ENCODE measurements around the gene CLDND1. TPM values are rescaled to one million over a fixed set of nuclear protein-coding genes. Genes with fewer than 3 reads are reported as not detected.
A peak's percentile ranks its signal among the peaks of the same experiment; 100 is the strongest.

Gene CLDND1
- total and polyA plus RNA-seq, 10 of the 15 experiments (the other 5 are each of a cell fraction or from before 2014, with no cell fraction given), result 97.8 to 225 (median 152) TPM

DNA sequence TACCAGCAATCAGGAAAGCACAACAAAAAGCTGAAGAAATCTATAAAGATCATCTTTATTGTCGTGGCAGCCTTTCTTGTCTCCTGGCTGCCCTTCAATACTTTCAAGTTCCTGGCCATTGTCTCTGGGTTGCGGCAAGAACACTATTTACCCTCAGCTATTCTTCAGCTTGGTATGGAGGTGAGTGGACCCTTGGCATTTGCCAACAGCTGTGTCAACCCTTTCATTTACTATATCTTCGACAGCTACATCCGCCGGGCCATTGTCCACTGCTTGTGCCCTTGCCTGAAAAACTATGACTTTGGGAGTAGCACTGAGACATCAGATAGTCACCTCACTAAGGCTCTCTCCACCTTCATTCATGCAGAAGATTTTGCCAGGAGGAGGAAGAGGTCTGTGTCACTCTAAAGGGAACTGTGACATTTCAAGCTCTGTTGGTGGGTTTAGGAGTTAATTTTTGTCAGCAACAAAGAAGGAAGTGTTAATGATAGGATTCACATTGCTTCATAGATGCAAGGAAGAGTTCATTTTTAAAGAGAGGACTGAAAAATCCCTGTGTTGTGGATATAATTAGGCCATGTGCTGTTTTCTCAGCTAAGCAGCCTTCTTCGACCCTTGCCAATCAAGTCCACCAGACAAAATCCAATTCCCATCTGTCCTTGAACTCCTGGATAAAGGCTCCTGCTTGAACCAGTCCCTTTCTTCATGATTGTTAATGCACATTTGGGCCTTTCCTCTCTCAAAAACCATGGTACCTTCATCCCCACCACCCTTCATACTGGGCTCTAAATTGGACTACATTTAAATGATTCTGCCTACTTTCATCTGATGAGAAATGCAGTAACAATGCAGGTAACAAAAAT lies 10.2 kb upstream of the CLDND1 start (continued):
- TF ChIP-seq NFIC (IDR thresholded peaks at IDR 0.05; ENCODE audit: low read depth, low read length) (peak; percentile 33; the same call in 1 of the 2 replicates), YY1 (IDR thresholded peaks at IDR 0.05; ENCODE audit: low read depth, low read length) (0 out of 2 replicates have a peak, but pooled peaks have one; percentile 15), LARP7 (IDR thresholded peaks at IDR 0.05) (0 out of 2 replicates have a peak, but pooled peaks have one; percentile 40), CBX5 (IDR thresholded peaks at IDR 0.05; ENCODE audit: low read depth) (0 out of 2 replicates have a peak, but pooled peaks have one; percentile 20), CREB1 (IDR thresholded peaks at IDR 0.05; ENCODE audit: low read depth) (peak; percentile 34; the same call in 1 of the 2 replicates), PML (IDR thresholded peaks at IDR 0.05; ENCODE audit: low read length) (peak; percentile 70)
- TF ChIP-seq, protein P1, sequence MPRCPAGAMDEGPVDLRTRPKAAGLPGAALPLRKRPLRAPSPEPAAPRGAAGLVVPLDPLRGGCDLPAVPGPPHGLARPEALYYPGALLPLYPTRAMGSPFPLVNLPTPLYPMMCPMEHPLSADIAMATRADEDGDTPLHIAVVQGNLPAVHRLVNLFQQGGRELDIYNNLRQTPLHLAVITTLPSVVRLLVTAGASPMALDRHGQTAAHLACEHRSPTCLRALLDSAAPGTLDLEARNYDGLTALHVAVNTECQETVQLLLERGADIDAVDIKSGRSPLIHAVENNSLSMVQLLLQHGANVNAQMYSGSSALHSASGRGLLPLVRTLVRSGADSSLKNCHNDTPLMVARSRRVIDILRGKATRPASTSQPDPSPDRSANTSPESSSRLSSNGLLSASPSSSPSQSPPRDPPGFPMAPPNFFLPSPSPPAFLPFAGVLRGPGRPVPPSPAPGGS (IDR thresholded peaks at IDR 0.05; ENCODE audit: borderline replicate concordance, insufficient read depth, low read depth, low read length, poor library complexity, severe bottlenecking), result peak; percentile 2
- TF ChIP-seq, protein P2, sequence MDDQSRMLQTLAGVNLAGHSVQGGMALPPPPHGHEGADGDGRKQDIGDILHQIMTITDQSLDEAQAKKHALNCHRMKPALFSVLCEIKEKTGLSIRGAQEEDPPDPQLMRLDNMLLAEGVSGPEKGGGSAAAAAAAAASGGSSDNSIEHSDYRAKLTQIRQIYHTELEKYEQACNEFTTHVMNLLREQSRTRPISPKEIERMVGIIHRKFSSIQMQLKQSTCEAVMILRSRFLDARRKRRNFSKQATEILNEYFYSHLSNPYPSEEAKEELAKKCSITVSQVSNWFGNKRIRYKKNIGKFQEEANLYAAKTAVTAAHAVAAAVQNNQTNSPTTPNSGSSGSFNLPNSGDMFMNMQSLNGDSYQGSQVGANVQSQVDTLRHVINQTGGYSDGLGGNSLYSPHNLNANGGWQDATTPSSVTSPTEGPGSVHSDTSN (IDR thresholded peaks at IDR 0.05; ENCODE audit: insufficient replicate concordance, low read depth, low read length), result no peak
- TF ChIP-seq, protein P3, sequence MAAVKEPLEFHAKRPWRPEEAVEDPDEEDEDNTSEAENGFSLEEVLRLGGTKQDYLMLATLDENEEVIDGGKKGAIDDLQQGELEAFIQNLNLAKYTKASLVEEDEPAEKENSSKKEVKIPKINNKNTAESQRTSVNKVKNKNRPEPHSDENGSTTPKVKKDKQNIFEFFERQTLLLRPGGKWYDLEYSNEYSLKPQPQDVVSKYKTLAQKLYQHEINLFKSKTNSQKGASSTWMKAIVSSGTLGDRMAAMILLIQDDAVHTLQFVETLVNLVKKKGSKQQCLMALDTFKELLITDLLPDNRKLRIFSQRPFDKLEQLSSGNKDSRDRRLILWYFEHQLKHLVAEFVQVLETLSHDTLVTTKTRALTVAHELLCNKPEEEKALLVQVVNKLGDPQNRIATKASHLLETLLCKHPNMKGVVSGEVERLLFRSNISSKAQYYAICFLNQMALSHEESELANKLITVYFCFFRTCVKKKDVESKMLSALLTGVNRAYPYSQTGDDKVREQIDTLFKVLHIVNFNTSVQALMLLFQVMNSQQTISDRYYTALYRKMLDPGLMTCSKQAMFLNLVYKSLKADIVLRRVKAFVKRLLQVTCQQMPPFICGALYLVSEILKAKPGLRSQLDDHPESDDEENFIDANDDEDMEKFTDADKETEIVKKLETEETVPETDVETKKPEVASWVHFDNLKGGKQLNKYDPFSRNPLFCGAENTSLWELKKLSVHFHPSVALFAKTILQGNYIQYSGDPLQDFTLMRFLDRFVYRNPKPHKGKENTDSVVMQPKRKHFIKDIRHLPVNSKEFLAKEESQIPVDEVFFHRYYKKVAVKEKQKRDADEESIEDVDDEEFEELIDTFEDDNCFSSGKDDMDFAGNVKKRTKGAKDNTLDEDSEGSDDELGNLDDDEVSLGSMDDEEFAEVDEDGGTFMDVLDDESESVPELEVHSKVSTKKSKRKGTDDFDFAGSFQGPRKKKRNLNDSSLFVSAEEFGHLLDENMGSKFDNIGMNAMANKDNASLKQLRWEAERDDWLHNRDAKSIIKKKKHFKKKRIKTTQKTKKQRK (IDR thresholded peaks at IDR 0.05; ENCODE audit: low read depth, low read length), result no peak
- TF ChIP-seq, protein P4, sequence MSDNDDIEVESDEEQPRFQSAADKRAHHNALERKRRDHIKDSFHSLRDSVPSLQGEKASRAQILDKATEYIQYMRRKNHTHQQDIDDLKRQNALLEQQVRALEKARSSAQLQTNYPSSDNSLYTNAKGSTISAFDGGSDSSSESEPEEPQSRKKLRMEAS (IDR thresholded peaks at IDR 0.05; ENCODE audit: low read depth, low read length), result 0 out of 2 replicates have a peak, but pooled peaks have one; percentile 24
